IPS DF 4.7 (cell line): ENCODE results near the gene MYOZ2.
"Not testable (repeated sequence)": the region's sequence is repeated elsewhere in the genome, so short reads cannot be mapped to it uniquely, and the experiment has no call there.

Experiments
- DNase-seq: peaks from one replicate; pipeline ENCODE4 v3.0.0-alpha.2; 2013; ENCODE audit warnings: low spot score; ENCODE audit errors: extremely low read depth

MYOZ2 gene

DNA sequence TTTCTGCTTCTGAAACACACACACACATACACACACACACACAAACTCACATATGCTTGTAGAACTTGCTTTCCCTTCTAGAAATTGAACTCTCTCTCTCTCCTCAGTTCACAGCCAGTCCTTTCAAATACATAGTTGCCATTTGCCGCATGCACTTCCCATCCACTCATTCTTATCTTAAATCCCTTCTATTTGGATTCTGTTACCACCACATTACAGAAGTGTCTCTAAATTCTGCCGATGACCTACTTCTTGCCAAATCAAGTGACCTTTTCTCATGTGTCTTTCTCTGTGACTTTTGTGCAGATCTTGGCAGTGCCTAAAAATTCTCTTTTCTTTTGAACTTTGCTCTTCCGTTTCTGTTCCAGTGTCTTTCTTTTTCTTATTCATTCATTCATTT is 7.5 kb upstream of the MYOZ2 start:
- DNase-seq = no peak

DNA sequence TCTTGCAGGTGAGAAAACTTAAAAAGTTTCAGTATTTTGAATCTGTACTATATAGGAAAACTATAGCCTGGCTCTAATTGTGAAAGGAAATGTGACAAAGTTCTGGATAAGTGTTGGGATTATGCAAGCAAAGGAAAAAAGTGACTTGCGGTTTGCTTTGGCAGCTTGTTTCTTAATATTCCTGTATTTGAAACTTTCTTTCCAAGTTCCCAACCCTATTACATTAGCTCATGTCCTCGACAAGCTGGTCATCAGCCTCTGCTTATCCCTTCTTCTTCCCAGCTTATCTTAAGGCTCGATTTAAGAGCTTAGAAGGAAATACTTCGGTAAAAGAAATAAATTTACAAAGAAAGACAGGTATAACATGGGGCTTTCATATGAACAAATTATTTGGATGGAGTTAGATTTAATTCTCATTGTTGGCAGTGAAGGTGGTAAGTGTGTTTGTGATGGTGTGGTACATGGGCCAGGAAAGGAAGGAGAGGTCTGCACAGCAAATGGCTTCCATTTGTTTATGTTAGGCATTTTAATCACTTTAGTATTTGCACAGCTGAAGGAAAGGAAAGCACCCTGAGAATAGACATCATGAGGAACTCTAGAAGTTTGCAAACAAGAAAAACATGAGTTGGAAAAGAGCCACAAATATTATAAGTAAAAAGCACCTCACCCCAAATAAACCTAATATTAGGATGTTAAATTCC is 5.1 kb upstream of the MYOZ2 start:
- no peak for DNase-seq

DNA sequence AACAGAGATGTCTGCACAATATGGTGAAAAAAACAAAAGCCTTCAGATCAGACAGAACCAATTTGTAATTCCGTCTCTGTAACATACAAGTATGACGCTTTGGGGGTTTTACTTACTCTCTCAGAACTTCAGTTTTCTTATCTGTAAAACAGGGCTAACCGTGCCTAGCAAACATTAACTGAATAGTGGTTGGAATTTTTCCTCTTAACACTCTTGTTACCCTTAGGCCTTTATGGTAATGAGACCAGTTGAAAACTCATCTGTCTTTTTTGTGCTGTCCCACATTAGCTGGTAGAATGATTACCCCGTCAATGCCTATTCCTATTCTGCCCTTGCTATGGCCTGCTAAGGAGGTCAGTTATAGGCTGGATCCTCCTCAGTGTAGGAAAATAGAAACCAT is 4.5 kb upstream of the MYOZ2 start:
- no peak for DNase-seq

DNA sequence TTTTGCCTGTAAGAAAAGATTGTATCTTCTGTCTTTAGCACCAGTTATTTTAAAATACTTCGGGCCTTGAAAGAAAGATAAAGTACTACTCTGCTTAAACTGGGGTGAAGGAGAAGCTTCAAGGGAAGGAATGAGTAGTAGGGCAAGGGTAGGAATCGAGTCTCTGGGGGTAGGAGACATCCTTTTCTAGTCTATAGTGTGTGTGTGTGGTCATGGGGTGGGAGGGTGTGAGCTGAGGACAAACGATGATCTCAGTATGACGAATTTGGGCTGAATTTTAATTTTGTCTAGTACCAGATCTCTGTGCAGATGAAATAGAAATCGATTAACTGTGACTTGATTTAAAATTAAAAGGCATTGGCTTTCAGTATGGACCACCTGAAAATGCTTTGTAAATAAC is 3.3 kb upstream of the MYOZ2 start:
- DNase-seq = no peak

DNA sequence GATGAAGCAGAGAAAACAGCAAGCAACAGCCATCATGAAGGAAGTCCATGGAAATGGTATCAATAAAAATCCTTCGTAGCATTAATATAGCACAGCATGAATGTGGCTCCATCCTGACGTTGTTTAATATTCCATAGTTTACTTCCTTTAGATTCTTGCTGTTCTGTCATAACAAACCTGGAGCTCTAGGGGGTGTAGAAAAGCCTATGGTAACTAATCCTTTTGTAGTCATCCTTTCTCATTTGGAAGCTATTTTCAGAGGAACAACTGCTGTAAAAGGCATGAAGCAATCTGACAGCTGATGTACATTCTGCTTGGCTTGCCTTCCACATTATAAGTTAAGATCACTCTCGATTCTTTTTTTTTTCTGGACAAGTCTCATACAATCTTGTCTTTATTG is 914 bp downstream of the MYOZ2 start:
- no peak for DNase-seq

DNA sequence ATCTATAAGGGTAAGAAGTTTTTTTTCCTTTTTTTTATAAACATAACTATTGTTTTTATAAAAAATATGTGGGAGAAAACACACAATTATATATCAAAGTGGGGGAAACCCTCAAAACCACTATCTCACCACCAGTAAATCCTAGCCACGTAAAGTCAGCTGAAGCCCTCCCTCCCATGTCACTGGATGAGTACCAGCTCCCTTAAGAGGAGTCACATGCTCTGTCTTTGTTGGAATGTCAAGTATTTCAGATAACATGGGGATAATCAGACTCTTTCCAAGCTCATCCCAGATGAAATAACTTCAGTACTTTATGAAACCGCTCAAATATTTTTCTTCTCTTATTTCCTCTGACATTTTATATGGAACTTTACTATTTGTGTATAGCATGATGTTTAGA is 2.4 kb downstream of the MYOZ2 start:
- DNase-seq = no peak

DNA sequence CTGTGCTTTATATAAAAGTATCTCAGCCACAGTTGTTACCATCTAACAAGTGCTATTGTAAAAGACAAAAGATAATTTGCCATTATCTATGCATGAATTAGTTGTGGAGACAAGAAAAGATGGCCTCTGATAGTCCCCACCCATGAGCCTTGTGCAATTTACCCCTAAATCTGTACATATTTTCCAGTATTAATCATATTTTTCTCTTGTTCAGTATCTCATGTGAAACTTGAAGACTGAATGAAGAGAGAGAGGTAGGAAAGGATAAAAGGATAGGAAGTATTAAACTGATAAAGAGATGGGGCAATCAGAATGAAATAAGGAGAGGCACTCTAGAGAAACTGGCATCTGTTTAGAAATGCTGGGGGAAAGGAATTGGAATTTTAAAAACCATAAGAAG is 3.7 kb downstream of the MYOZ2 start:
- no peak for DNase-seq

DNA sequence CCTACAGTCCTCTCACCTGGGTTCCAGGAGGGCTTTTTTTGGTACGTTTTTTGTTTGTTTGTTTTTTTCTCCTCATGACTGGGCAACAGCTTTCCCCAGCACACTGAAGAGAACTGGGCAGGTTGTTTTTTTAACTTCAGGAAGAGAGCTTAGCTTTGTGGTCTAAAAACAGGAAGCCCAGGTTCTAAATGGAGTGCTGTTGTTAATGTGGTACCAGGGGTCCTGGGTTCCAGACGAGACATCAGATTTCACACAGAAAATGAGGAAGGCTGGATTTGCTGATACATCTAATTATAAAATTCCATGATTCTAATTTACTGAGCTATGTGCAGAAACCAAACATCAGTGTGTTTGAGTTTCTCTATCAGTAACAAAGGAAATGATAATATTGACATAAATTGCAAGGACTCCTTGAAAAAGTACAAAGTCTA is 4.2 kb downstream of the MYOZ2 start:
- no peak for DNase-seq

DNA sequence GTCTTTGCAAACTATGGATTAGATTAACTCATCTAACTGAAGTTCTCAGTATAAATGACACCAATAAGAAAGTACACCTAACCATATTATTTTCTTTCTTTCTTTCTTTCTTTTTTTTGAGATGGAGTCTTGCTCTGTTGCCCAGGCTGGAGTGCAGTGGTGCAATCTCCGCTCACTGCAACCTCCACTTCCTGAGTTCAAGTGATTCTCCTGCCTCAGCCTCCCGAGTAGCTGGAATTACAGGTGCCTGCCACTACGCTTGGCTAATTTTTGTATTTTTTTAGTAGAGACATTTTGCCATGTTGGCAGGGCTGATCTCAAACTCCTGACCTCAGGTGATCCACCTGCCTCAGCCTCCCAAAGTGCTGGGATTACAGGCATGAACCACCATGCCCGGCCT is 5.7 kb downstream of the MYOZ2 start:
- not testable (repeated sequence) for DNase-seq

DNA sequence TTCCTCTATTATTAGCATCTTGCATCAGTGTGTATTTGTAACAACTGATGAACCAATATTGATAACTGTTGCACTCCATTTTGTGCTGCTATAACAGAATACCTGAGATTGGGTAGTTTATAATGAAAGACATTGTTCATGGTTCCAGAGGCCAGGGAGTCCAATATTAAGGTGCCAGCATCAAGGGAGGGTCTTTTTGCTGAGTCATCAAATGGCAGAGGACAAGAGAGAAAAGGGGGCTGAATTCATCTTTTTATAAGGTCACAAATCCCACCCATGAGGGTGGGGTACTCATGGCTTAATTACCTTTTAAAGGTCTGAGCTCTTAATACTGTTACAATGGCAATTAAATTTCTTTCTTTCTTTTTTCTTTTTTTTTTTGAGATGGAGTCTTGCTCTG is 7.2 kb downstream of the MYOZ2 start:
- DNase-seq = no peak

DNA sequence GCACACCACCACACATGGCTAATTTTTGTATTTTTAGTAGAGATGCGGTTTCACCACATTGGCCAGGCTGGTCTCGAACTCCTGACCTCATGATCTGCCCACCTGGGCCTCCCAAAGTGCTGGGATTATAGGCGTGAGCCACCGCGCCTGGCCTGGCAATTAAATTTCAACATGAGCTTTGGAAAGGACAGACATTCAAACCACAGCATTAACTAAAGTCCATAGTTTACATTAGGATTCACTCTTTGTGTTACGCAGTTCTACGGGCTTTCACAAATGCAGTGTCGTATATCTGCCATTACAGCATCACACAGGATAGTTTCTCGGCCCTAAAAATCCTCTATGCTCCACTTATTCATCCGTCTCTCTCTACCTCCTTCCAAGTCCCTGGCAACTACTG is 7.7 kb downstream of the MYOZ2 start:
- not testable (repeated sequence) for DNase-seq

DNA sequence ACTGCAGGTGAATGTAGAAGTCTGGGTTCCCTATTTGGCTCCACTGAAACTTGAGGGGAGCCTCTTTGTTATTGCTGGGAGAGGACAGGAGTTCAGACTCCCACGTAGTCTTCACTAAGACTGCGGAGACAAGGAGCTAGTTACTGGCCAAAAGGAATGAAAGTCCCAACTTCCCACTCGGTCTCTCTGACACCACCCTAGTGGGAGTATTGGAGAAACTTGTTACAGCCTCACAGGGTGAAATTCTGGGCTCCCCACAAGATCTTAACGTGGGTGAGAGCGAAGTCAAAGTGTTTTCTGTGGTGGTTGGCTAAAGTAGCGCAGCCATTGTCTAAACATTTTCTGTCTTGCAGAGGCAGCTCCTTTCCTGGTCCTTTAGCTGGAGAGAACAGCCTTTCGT is 13.5 kb downstream of the MYOZ2 start:
- no peak for DNase-seq

DNA sequence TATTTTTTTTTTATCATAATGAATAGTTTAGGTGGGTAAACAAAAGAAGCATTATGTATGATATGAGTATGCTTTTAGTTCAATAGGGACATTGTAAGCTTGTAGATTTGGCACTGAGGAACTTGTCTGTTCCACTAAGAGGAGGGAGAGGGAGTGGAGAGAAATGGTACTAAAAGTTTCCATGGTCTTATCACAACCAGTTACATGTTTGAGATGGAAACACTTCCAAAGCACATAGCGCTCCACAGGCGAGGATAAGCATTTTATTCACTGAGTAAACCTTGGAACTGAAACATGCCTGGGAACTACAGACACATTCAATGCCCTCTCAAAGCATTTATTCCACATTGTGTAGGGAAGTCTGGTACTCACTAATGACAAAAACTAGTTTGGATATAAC is 15.5 kb downstream of the MYOZ2 start:
- DNase-seq = no peak

DNA sequence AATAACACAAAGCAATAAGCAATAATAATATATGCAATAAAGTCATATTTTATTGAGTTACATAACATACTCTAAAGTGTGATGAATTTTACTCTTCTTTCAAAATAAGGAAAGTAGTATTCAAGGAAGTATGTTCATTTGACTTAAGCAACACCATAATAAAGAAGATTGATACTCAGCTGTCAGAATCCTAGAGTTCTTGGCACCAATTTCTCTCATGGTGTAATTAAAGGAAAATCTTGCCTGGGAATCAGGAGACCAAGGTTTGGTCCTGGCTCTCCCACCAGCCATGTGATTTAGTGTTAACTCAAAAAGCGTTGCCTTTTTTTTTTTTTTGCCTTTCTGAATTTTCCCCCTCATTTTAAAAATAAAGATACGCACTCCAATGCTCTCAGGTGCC is 17.1 kb downstream of the MYOZ2 start:
- no peak for DNase-seq

DNA sequence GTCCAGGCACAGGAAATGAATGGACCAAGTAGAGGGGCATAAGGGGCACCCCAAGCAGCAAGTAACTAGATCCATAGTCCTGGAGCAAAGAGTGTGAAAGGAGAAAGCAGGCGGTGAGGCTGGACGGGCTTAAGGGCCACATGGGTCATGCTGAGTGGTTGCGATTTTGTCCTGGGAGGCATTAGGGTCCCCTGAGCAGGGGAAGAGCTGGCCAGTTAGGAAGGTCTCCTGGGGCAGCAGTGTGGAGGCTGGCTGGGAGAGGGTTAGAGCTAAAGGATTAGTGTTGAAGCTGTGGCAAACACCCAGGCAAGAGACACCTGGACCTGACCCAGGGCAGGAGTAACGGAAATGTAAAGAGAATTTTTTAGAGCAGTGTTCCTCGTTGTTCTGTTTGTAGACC is 26.5 kb downstream of the MYOZ2 start:
- no peak for DNase-seq

DNA sequence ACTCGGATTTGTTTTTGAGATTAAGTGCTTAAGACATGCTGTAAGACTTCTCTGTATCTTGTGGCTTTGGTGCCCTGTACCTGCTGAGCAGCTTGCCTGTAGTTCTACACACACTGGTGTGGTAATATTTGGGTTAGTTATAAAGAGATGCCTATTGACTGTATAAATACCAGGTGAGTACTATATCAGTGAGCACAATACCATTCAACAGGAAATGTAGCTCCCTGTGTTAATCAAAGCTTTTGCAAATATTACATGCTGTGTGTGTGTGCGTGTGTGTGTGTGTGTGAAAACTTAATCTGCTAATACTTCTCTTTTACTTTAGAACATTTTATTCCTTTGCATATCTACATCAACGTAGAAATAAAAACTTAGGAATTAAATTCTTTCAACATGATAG is 30.1 kb downstream of the MYOZ2 start:
- DNase-seq = no peak

DNA sequence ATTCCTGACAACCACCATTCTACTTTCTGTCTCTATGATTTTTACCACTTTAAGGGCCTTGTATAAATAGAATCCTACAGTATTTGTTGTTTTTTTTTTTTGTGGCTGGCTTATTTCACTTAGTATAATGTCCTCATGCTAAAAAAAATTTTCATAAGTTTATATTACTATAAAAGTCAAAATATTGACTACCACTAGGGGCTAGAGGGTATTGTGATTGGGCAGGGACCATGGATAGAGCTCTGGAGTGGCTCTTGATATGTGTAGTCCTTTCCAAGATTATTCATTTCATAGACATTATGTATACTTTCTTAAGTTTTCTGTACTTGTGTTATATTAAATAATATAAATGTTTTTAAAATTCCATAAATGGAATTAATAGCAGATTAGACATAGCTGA is 34.6 kb downstream of the MYOZ2 start:
- no peak for DNase-seq

DNA sequence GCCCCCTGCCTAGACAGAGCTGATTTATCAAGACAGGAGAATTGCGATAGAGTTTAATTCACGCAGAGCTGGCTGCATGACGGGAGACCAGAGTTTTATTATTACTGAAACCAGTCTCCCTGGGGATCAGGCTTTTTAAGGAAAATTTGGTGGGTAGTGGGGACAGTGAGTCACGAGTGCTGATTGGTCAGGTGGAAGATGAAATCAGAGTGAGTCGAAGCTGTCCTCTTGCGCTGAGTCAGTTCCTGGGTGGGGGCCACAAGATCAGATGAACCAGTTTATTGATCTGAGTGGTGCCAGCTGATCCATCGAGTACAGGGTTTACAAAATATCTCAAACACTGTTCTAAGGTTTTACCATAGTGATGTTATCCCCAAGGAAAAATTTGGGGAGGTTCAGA is 36.6 kb downstream of the MYOZ2 start:
- no peak for DNase-seq

DNA sequence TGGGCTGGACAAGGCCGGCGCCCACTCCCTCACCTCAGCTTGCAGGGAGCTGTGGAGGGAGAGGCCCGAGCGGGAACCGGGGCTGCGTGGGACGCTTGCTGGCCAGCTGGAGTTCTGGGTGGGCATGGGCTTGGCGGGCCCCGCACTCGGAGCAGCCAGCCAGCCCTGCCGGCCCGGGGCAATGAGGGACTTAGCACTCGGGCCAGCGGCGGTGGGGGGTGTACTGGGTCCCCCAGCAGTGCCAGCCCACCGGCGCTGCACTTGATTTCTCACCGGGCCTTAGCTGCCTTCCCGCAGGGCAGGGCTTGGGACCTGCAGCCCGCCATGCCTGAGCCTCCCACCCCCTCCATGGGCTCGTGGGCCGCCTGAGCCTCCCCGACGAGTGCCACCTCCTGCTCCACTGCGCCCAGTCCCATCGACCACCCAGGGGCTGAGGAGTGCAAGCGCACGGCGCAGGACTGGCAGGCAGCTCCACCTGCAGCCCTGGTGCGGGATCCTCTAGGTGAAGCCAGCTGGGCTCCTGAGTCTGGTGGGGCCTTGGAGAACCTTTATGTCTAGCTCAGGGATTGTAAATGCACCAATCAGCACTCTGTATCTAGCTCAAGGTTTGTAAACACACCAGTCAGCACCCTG is 38.2 kb downstream of the MYOZ2 start:
- DNase-seq = not testable (repeated sequence)

DNA sequence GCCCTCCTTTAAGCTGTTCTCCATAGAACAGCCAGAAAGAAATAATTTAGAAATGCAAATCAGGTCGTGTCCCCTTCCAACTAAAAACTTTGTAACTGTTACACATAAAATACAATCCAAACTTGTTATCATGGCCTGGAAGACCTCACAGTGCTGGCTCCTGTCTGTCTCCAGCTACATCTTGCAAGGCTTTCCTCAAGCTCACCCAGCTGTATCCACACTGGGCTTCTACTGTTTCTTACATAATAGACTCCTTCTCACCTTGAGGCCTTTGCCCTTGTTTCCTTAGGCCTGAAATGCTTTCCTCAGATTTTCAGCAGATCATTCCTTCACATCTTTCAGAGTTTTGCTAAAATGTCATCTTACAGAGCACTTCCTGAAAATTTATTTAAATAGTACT is 43.4 kb downstream of the MYOZ2 start:
- no peak for DNase-seq

DNA sequence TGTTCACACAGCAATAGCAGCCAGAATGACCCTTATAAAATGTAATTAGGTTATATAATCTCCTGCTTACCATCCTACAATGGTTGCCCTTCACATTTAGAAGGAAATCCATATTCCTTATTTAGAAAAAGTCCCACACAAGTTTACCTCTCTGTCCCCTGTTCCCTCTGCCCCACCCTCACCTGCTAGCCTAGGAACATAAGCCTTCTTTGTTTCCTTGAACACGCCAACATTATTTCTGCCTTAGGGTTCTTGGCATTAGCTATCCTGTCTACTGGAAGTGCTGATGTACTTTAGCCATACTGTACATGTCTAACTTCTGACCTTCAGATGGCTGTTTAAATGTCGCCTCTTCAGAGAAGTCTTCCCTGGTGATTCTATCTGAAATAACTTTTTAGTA is 48.5 kb downstream of the MYOZ2 start:
- no peak for DNase-seq

DNA sequence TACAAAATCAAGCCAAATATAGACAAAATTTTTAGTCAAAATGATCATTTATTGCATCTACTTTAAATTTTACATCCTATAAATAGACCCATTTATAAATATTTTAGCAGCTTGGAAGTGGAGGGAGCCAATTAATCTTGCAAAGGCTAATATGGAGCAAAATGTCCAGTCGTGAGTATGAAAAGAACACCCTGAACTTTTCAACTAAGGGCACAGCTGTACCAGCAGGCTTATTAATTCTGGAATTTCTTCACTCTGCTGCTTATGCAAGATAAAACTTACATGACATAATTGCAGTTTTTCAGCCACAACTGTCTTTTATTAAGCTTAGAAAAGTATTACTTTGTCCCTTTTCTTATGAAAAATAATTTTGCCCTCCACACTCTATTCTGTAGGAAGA is 54.0 kb downstream of the MYOZ2 start:
- DNase-seq = no peak

DNA sequence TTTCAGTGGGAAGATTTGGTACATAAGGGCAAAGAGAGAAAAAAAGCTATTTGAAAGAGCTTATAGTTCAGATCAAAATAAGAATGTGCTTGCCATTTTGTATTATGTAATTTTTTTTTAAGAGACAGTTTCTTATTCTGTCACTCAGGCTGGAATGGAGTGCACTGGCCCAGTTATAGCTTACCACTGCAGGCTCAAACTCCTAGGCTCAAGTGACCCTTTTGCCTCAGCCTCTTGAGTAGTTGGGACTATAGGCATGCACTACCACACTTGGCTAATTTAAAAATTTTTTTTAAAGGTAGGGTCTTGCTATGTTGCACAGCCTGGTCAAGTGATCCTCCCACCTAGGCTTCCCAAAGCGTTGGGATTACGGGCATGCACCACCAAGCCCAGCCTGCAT is 54.7 kb downstream of the MYOZ2 start:
- no peak for DNase-seq

DNA sequence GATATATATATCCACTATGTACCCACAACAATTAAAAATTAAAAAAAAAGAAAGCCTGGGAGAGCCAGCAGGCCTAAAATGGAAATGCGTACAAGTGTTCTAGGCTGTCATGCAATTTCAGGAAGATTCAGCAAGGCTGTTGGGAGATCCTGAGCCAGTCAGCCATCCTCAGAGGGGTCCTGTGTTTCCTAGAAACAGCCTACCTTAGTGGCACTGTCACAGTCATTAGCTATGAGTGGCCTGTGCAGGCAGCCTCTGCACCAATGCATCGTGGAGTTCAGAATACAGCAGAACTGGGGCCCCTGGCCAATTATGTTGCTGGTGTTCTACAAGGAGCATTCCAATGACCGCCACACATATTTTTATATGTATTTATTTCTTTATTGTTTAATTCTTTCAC is 55.9 kb downstream of the MYOZ2 start:
- DNase-seq = no peak
